H9 (cell line): ENCODE measurements around the gene KRT36. TPM values are rescaled to one million over a fixed set of nuclear protein-coding genes. Genes with fewer than 3 reads are reported as not detected.

ENCODE experiments used
- DNase-seq: peaks from one replicate; pipeline ENCODE4 v3.0.0-alpha.2; 2017
- H2AFZ ChIP-seq: one replicate; pipeline ENCODE4 v1.6.1; 2013; ENCODE audit warnings: mild to moderate bottlenecking, low read length, control low read depth, moderate library complexity
- H2AK5ac ChIP-seq: 2 replicates; pipeline ENCODE4 v1.6.1; 2013; ENCODE audit warnings: low read length, control low read depth, mixed read lengths; ENCODE audit not compliant: insufficient read length
- H2BK120ac ChIP-seq: one replicate; pipeline ENCODE4 v1.6.1; 2013; ENCODE audit warnings: low read depth, mild to moderate bottlenecking, low read length, control low read depth, inconsistent platforms; ENCODE audit not compliant: poor library complexity, severe bottlenecking
- H2BK12ac ChIP-seq: 2 replicates; pipeline ENCODE4 v1.6.1; 2013; ENCODE audit warnings: low read length, control low read depth, mixed read lengths, low read depth; ENCODE audit not compliant: insufficient read length
- H2BK15ac ChIP-seq: 2 replicates; pipeline ENCODE4 v1.6.1; 2013; ENCODE audit warnings: low read depth, low read length, control low read depth
- H2BK20ac ChIP-seq: one replicate; pipeline ENCODE4 v1.6.1; 2013; ENCODE audit warnings: low read depth, mild to moderate bottlenecking, low read length, control low read depth, inconsistent platforms; ENCODE audit not compliant: poor library complexity, severe bottlenecking
- H2BK5ac ChIP-seq: 2 replicates; pipeline ENCODE4 v1.6.1; 2013; ENCODE audit warnings: low read length, control low read depth, mixed read lengths; ENCODE audit not compliant: insufficient read length
- H3K14ac ChIP-seq: 2 replicates; pipeline ENCODE4 v1.6.1; 2013; ENCODE audit warnings: low read length, control low read depth; ENCODE audit not compliant: insufficient read depth
- H3K18ac ChIP-seq: 2 replicates; pipeline ENCODE4 v1.6.1; 2013; ENCODE audit warnings: low read depth, mild to moderate bottlenecking, mixed read lengths, low read length, control low read depth; ENCODE audit not compliant: insufficient read length
- H3K23ac ChIP-seq: 2 replicates; pipeline ENCODE4 v1.6.1; 2013; ENCODE audit warnings: low read length, control low read depth, mixed read lengths, low read depth; ENCODE audit not compliant: insufficient read length
- H3K23me2 ChIP-seq: 2 replicates; pipeline ENCODE4 v1.6.1; 2013; ENCODE audit warnings: low read depth, mild to moderate bottlenecking, mixed read lengths, low read length, control low read depth; ENCODE audit not compliant: insufficient read length, poor library complexity, severe bottlenecking
- H3K27ac ChIP-seq: 2 replicates; pipeline ENCODE4 v1.5.1; 2013; ENCODE audit warnings: low read length, control low read depth, mixed read lengths, low read depth; ENCODE audit not compliant: insufficient read length
- H3K27me3 ChIP-seq: 2 replicates; pipeline ENCODE4 v1.6.1; 2013; ENCODE audit warnings: low read length, control low read depth, inconsistent platforms; ENCODE audit not compliant: insufficient read depth
- H3K4ac ChIP-seq: 2 replicates; pipeline ENCODE4 v1.6.1; 2013; ENCODE audit warnings: low read depth, mild to moderate bottlenecking, control low read depth, inconsistent platforms, low read length, moderate library complexity
- H3K4me1 ChIP-seq: 2 replicates; pipeline ENCODE4 v1.6.1; 2013; ENCODE audit warnings: low read length, control low read depth, inconsistent platforms; ENCODE audit not compliant: insufficient read depth
- H3K4me2 ChIP-seq: 2 replicates; pipeline ENCODE4 v1.6.1; 2013; ENCODE audit warnings: low read length, control low read depth, mixed read lengths; ENCODE audit not compliant: insufficient read length, insufficient read depth
- H3K56ac ChIP-seq: 2 replicates; pipeline ENCODE4 v1.6.1; 2013; ENCODE audit warnings: low read depth, mild to moderate bottlenecking, mixed read lengths, low read length, control low read depth; ENCODE audit not compliant: insufficient read length
- H3K79me1 ChIP-seq: 2 replicates; pipeline ENCODE4 v1.6.1; 2013; ENCODE audit warnings: low read depth, mild to moderate bottlenecking, moderate library complexity, low read length, control low read depth, inconsistent platforms; ENCODE audit not compliant: insufficient read depth, poor library complexity, severe bottlenecking
- H3K79me2 ChIP-seq: 2 replicates; pipeline ENCODE4 v1.6.1; 2013; ENCODE audit warnings: low read length, control low read depth, inconsistent platforms; ENCODE audit not compliant: insufficient read depth
- H3K9ac ChIP-seq: 2 replicates; pipeline ENCODE4 v1.6.1; 2013; ENCODE audit warnings: low read length, control low read depth, mixed read lengths; ENCODE audit not compliant: insufficient read length; ENCODE audit errors: extremely low read depth
- H3K9me3 ChIP-seq: one replicate; pipeline ENCODE4 v1.6.1; 2013; ENCODE audit warnings: low read depth, low read length, inconsistent platforms; ENCODE audit not compliant: control insufficient read depth
- H3T11ph ChIP-seq: one replicate; pipeline ENCODE4 v1.6.1; 2013; ENCODE audit warnings: mild to moderate bottlenecking, low read length, control low read depth, inconsistent platforms
- H4K20me1 ChIP-seq: one replicate; pipeline ENCODE4 v1.6.1; 2013; ENCODE audit not compliant: control insufficient read depth, insufficient read length, insufficient read depth
- H4K5ac ChIP-seq: 2 replicates; pipeline ENCODE4 v1.6.1; 2013; ENCODE audit warnings: low read depth, mild to moderate bottlenecking, mixed read lengths, low read length, control low read depth; ENCODE audit not compliant: insufficient read length
- H4K8ac ChIP-seq: replicated peaks from 2 replicates; pipeline ENCODE4 v1.6.1; 2013; ENCODE audit warnings: low read length, control low read depth, mixed read lengths, low read depth; ENCODE audit not compliant: insufficient read length
- H4K91ac ChIP-seq: 2 replicates; pipeline ENCODE4 v1.6.1; 2013; ENCODE audit warnings: low read depth, mild to moderate bottlenecking, moderate library complexity, mixed read lengths, low read length, control low read depth; ENCODE audit not compliant: insufficient read length
- H3K27ac Mint-ChIP-seq, 3 experiments: 2 replicates in 2 of 3; 3 replicates in 1 of 3; pipeline ENCODE4 v1.8.0; 2020 to 2021; ENCODE audit warnings: mixed read lengths in 3 of 3, mild to moderate bottlenecking in 1 of 3, moderate library complexity in 1 of 3
- H3K27me3 Mint-ChIP-seq: 2 replicates; pipeline ENCODE4 v1.8.0; 2021; ENCODE audit warnings: low read depth, mild to moderate bottlenecking, moderate library complexity, mixed read lengths
- H3K36me3 Mint-ChIP-seq, 3 experiments: 2 replicates in 2 of 3; 3 replicates in 1 of 3; pipeline ENCODE4 v1.8.0; 2020 to 2021; ENCODE audit warnings: low read depth in 3 of 3, mixed read lengths in 3 of 3; ENCODE audit not compliant: insufficient read depth in 1 of 3
- H3K4me1 Mint-ChIP-seq, 2 experiments: 2 replicates each; pipeline ENCODE4 v1.8.0; 2020; ENCODE audit warnings: mixed read lengths in 2 of 2
- H3K4me3 Mint-ChIP-seq, 2 experiments: 2 replicates in 1 of 2; 3 replicates in 1 of 2; pipeline ENCODE4 v1.8.0; 2020 to 2021; ENCODE audit warnings: mild to moderate bottlenecking in 2 of 2, mixed read lengths in 2 of 2, moderate library complexity in 1 of 2
- H3K9me3 Mint-ChIP-seq, 2 experiments: 2 replicates in 1 of 2; 3 replicates in 1 of 2; pipeline ENCODE4 v1.8.0; 2020; ENCODE audit warnings: mild to moderate bottlenecking in 2 of 2, mixed read lengths in 2 of 2, moderate library complexity in 1 of 2
- WGBS: extraction: QIAGEN DNeasy Blood & Tissue Kit; methylation state at CpG from one replicate; pipeline ENCODE4 v1.1.7; 2013; ENCODE audit warnings: missing lambda C conversion rate, low lambda C conversion rate, mixed read lengths; ENCODE audit not compliant: insufficient read length; ENCODE audit errors: extremely low coverage; 5-methylcytosine and 5-hydroxymethylcytosine counted together
- total RNA-seq: library from RNA; stranded (reverse); gene quantifications from 2 replicates; pipeline ENCODE4 v1.2.1, GENCODE V29; 2021
- TF ChIP-seq, protein P1 (sequence below): fragments of 200-600 bp; sonication (generic); conservative IDR thresholded peaks from 3 replicates; pipeline ENCODE4 v1.8.0; 2021; ENCODE audit warnings: antibody characterized with exemption, mild to moderate bottlenecking

Gene KRT36
- total RNA-seq, 1 experiment from 2014 or later = not detected

DNA sequence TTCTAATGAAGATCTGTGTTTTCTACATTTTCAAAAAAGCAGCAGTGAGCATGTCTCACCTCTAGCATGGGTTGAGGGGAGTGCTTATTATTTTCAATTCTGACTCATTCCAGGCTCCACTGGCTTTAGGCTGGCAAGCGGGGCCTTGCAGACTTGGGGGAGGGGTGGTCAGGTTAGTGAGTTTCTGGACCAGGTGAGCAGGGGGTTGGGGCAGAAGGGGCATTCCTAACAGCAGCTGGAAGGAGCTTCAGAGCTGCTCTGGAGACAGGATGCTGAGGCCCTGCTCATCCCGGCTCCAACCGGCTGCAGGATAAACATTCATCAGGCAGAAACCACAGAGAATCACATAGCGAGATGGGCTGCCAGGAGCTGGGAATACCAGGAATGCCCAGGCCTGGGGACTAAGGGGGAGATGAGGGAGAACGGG is 48.9 kb upstream of the KRT36 start:
- no CpG with 5 or more reads among the region's 5 CpGs for WGBS
- Histone ChIP-seq H3K56ac (no peak overlapping the region), H3K79me2 (no peaks in the 10 kb centered on the region), H2BK15ac (no peak overlapping the region), H3K4me1 (peaks cover 2% of the 10 kb centered on the region; the same call in 1 of the 2 replicates), H3K14ac (peak overlapping the region; percentile 50; the same call in 1 of the 2 replicates), H4K20me1 (no peaks in the 10 kb centered on the region), H2AFZ (no peak overlapping the region), H3K18ac (no peak overlapping the region), H2BK20ac (no peak overlapping the region), H2BK12ac (no peak overlapping the region), H3K9ac (no peak overlapping the region), H3K4me2 (no peak overlapping the region), H4K91ac (no peak overlapping the region), H2AK5ac (no peak overlapping the region), H3K27ac (no peak overlapping the region), H2BK5ac (no peak overlapping the region), H3K27me3 (no peaks in the 10 kb centered on the region), H3K4ac (no peak overlapping the region), H3T11ph (no peak overlapping the region), H3K23me2 (no peaks in the 10 kb centered on the region), H3K79me1 (no peaks in the 10 kb centered on the region), H4K8ac (no peak overlapping the region), H2BK120ac (no peak overlapping the region), H4K5ac (no peak overlapping the region), H3K9me3 (no peaks in the 10 kb centered on the region), H3K23ac (no peak overlapping the region)
- Mint-ChIP-seq H3K4me1 (peaks cover 49 to 62% of the 10 kb centered on the region in 2 experiments), H3K27me3 (peaks cover 8% of the 10 kb centered on the region), H3K36me3 (no peaks in the 10 kb centered on the region), H3K4me3 (no peak overlapping the region; a peak in 1 of 5 replicates), H3K27ac (peak overlapping the region in 2 of 3 experiments; percentile 45 to 50; a peak in 3 of 7 replicates), H3K9me3 (peaks cover 0 to under 1% of the 10 kb centered on the region in 2 experiments; a peak in 2 of 5 replicates)
- DNase-seq = no peak
- TF ChIP-seq, protein P1, sequence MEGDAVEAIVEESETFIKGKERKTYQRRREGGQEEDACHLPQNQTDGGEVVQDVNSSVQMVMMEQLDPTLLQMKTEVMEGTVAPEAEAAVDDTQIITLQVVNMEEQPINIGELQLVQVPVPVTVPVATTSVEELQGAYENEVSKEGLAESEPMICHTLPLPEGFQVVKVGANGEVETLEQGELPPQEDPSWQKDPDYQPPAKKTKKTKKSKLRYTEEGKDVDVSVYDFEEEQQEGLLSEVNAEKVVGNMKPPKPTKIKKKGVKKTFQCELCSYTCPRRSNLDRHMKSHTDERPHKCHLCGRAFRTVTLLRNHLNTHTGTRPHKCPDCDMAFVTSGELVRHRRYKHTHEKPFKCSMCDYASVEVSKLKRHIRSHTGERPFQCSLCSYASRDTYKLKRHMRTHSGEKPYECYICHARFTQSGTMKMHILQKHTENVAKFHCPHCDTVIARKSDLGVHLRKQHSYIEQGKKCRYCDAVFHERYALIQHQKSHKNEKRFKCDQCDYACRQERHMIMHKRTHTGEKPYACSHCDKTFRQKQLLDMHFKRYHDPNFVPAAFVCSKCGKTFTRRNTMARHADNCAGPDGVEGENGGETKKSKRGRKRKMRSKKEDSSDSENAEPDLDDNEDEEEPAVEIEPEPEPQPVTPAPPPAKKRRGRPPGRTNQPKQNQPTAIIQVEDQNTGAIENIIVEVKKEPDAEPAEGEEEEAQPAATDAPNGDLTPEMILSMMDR = no peak
